Pulmonary artery endothelial cell (primary cell): ENCODE results near the gene LANCL2. TPM values are rescaled to one million over a fixed set of nuclear protein-coding genes. Genes with fewer than 3 reads are reported as not detected.
A peak's percentile ranks its signal among the peaks of the same experiment; 100 is the strongest.
"Not testable (repeated sequence)": the region's sequence is repeated elsewhere in the genome, so short reads cannot be mapped to it uniquely, and the experiment has no call there.

Experiments
- DNase-seq: peaks from one replicate; pipeline ENCODE4 v3.0.0-alpha.2; 2011; ENCODE audit warnings: low read depth, low spot score
- total RNA-seq: library from RNA; depleted of rRNA; stranded (reverse); fragments of >200 nt; gene quantifications from 2 replicates; pipeline ENCODE4 v1.2.3, GENCODE V29; 2014

LANCL2 gene
- total RNA-seq, 1 donor from 2014 or later, result 17.7 TPM

DNA sequence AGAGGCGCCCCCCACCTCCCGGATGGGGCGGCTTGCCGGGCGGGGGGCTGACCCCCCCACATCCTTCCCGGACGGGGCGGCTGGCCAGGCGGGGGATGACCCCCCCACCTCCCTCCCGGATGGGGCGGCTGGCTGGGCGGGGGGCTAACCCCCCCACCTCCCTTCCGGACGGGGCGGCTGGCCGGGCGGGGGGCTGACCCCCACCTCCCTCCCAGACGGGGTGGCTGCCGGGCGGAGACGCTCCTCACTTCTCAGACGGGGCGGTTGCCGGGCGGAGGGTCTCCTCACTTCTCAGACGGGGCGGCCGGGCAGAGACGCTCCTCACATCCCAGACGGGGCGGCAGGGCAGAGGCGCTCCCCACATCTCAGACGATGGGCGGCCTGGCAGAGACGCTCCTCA lies 37.4 kb downstream of the LANCL2 start:
- not testable (repeated sequence) for DNase-seq

- DNase-seq, result no peak
Measured at GRCh38 chr7:55405856-55406541, 40.9 kb downstream of the LANCL2 start.

DNA sequence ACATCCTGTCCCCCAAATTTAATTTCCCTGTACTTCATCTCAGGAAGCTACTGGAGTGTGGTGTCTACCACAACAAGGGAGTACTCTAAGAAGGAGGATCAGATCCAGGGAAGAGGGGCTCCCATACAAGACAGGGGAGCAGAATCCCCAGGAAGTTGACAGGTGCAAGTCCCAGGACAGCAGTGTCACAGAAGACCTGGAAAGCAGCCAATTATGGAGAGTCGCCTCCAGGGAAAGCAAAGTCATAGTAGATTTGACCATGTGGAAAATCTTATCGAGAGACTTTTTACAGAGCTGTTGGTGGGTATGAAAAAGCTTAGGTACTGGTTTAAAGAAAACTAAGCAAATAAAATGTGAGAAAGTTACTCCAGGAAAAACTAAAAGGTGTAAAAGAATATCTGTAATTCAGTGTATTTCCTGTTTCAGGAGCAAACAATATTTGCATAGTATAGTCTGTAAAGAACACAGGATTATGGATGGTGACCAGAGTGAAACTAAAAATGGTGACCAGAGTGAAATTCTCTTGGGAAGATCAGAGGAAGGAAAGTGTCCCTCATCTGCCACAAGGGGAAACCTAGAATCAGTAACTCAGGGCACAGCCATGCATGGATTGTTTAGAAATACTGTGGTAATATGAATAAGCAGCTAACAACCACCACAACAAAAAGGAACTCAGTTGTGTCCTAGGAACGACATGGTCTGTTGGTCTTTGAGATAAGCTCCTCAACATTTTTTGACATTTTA lies 44.5 kb downstream of the LANCL2 start:
- no peak for DNase-seq

- no peak for DNase-seq
Measured at GRCh38 chr7:55410667-55411239, 45.6 kb downstream of the LANCL2 start.

GRCh38 chr7:55411844-55412243 lies 46.7 kb downstream of the LANCL2 start:
- DNase-seq, result no peak

DNA sequence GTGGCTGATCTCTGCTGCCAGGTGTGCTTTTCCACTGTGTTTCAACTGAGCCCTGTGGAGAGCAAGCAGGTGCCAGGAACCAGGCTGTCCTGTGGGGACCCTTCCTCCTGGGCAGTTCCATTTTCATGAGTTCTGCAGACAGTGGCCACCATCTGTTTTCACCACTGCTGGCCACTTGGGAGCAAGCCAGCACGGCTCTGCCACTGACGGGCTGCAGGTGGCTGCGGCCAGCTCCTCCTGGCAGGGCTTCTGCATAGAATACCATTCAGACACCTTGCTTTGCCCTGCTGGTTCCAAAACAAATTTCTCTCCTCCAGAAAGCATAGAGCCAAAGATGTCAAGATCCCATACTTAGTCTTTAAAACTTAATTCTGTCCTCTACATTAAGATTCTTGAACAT lies 48.3 kb downstream of the LANCL2 start:
- no peak for DNase-seq

- no peak for DNase-seq
Measured at GRCh38 chr7:55415173-55415778, 50.1 kb downstream of the LANCL2 start.

- not testable (repeated sequence) for DNase-seq
Measured at GRCh38 chr7:55417456-55417855, 52.3 kb downstream of the LANCL2 start.

- no peak for DNase-seq
Measured at GRCh38 chr7:55420530-55420929, 55.4 kb downstream of the LANCL2 start.

DNA sequence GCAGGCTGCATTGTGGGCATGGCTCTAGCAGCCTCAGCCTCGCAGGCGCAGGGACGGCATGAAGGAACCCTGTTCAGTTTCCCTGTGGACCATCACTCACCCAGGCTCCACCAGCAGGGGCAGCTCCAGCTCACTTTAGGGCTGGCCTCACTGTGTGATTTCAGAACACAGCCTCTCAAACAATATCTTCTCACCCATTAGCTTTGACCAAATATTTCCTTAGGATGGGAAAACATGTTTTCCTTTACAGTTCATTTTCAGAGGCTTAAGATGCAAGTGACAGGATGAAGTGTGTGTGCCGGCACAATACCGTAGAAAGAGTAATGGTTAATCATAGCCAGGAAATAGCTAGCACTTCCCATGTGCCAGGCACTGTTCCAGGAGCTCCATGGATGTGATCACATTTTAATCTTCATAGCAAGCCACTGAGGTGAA lies 58.2 kb downstream of the LANCL2 start:
- peak; percentile 36 for DNase-seq

GRCh38 chr7:55423891-55424290 lies 58.8 kb downstream of the LANCL2 start:
- DNase-seq, result no peak

- DNase-seq, result no peak
Measured at GRCh38 chr7:55425141-55425752, 60.1 kb downstream of the LANCL2 start.

DNA sequence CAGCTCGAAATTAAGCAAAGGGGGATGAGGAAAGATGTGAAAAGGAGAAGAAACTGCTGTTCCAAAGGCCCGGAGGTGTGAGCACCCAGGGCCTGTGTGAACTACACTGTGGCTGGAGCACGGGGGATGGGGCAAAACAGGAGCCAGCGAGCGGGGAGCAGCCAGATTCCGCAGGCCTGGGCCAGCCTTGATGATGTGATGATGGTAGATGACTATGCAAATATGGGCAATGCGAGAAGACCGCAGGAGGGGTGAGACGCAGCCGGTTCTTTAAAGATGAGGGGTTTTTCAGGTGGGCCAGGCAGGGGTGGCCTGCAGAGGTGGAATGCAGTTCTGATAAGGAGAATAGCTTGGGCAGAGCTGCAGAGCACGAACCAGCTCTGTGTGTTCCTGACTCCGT lies 61.5 kb downstream of the LANCL2 start:
- DNase-seq, result no peak

DNA sequence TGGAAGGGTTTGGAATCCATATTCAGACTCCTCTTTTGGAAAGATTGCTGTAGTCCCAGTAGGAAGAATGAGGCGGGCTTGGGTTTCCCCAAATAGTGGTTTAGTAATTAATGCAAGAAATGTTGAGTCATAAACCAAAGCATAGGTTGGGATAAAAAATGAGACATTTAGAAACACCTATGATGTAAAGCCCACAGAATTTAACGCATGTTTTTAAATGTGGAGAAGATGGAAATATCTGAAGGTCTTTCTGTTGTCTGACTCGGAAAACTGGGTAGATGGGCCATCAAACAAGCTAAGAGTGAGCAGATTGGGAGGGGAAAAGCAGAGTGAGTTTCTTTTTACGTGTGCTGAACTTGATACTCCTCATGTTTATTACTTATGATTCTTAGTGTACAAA lies 62.2 kb downstream of the LANCL2 start:
- DNase-seq, result no peak

DNA sequence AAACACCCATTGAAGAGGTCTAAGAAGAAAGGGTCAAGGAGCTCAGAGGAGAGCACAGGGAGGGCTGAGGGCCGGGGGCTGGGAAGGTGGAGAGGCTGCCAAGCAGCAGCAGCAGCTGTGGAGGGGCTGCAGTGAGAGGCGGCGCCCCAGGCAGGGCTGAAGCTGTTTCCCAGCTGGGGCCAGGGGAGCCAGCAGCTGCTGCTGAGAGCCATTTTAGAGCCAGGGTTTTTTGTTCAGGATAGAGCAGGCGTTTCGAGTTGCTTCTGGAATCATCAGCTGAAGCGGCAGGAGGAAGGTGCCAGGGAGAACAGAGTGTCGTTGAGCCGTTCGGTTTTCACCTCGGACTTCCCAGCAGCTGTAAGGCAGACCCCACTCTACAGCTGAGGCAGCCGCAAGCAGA lies 62.7 kb downstream of the LANCL2 start:
- no peak for DNase-seq

DNA sequence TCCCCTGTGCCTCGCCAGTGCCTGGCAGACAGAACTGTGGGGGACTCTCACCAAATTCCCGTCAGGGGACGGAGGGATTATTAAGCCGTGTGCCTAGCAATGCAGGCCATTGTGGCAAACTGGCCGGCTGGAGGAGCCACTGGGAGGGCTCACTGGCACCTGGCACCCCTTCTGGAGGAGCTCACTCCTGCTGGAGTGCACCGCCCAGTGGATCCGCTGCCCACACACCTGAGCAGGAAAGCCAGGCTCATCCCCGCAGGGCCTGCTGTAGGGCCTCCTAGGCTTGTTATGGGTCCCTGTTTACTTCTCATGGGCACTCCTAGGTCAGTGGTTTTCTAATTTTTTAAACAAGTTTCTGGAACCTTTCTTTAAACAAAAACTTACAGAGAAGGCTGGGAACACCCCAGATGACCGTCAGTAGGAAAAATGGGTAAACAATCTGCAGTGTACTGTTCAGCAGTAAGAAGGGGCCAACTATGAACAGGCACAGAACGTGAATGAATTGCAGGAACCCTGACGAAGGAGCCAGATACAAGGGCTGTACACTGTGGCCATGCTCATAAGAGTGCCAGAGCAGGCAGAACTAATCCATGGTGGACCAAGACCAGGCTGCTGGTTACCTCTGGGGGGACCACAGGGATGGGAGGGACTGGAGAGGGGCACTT lies 64.8 kb downstream of the LANCL2 start:
- DNase-seq, result no peak

GRCh38 chr7:55431898-55432297 lies 66.8 kb downstream of the LANCL2 start:
- no peak for DNase-seq

GRCh38 chr7:55432506-55432905 lies 67.4 kb downstream of the LANCL2 start:
- no peak for DNase-seq

DNA sequence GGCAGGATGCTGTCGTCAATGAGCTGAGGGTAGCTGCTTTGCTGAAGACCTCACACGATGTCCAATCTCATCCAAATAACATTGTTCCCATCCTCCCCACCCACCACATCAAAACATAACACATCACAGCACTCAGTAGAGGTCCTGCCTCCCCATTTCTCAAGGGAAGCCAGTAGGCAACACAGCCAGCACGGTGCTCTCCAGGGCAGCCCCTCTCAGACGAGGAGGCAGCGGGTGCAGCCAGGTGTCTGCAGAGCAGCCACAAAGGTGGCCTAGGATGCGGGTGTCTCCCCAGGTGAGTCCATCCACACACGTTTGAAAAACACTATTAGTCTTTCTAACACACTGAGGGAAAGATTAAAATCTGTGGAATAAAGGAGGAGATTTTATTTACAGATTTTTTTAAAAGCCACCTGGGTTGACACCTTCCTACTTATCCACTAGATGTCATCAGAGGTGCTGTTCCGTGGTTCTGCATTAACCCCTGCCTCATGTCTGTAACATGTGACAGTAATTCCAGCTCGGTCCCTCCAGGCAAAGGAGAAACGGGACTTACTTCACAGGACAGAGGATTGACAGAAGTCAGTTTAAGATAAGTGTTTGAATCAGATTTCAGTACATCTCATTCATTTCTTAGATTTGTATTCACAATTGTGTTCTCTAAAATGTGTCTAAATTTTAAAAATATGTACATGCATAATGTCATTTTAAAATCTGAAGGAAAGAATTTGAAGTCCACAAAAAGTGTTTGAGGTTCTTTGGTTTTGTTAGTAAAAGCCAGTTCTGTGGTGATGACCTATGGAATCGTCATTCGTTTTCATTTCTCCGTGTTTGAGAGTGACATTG lies 68.0 kb downstream of the LANCL2 start:
- DNase-seq, result no peak

- DNase-seq, result no peak
Measured at GRCh38 chr7:55435466-55435865, 70.3 kb downstream of the LANCL2 start.
